ENCODE results near the gene SLC9A2. TPM values are rescaled to one million over a fixed set of nuclear protein-coding genes. Genes with fewer than 3 reads are reported as not detected.
A peak's percentile ranks its signal among the peaks of the same experiment; 100 is the strongest.

The SLC9A2 gene
- total and polyA plus RNA-seq, 2 of the 13 experiments (the other 11 are each of a cell fraction or from before 2014, with no cell fraction given), result 0.02 TPM; not detected in 1

DNA sequence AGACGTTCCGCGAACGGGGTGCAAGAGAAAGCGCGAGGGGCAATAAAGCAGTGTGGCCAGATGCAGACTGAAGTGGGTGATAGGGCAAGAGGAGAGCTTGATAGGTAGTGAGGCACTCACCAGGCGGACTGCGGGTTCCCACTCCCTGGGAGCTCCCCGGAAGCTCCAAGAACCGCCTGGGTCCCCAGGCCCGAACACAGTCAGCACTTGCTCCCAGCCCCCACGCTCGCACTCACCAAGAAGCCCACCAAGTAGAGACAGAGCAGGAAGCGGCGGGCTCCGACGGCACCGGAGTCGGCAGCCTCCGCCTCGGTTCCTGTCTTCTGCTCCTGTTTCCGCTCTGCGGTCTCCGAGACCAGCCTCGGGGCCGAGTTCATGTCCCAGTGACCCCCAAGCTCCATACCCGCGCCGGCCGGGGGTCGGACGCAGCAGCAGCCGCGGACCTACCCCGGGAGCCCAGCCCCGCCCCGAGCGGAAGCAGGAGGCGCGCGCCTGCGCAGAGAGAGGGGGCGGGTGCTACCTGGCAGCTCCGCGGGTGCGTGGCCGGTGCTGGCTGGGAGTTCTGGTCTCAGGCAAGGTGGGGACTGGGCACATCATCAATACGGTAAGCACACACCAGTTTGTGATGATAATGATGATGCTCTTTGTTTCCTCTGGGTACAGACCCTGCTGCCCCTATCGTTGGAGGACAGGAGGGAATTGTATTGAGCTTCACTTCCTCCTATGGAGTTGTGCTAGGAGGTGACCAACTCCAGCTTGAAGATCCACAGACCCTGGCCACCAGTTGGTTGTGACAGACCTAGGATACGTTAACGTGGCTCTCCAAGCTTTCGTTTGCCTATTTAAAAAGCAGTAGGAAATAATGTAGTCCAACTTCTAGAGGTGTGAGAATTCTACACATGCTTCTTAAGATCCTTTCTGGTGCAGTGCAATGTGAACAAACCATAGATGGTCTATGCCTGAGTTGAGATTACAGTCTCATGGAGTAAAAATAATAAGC lies 117.4 kb downstream of the SLC9A2 start (continued):
- TF ChIP-seq, protein P1, sequence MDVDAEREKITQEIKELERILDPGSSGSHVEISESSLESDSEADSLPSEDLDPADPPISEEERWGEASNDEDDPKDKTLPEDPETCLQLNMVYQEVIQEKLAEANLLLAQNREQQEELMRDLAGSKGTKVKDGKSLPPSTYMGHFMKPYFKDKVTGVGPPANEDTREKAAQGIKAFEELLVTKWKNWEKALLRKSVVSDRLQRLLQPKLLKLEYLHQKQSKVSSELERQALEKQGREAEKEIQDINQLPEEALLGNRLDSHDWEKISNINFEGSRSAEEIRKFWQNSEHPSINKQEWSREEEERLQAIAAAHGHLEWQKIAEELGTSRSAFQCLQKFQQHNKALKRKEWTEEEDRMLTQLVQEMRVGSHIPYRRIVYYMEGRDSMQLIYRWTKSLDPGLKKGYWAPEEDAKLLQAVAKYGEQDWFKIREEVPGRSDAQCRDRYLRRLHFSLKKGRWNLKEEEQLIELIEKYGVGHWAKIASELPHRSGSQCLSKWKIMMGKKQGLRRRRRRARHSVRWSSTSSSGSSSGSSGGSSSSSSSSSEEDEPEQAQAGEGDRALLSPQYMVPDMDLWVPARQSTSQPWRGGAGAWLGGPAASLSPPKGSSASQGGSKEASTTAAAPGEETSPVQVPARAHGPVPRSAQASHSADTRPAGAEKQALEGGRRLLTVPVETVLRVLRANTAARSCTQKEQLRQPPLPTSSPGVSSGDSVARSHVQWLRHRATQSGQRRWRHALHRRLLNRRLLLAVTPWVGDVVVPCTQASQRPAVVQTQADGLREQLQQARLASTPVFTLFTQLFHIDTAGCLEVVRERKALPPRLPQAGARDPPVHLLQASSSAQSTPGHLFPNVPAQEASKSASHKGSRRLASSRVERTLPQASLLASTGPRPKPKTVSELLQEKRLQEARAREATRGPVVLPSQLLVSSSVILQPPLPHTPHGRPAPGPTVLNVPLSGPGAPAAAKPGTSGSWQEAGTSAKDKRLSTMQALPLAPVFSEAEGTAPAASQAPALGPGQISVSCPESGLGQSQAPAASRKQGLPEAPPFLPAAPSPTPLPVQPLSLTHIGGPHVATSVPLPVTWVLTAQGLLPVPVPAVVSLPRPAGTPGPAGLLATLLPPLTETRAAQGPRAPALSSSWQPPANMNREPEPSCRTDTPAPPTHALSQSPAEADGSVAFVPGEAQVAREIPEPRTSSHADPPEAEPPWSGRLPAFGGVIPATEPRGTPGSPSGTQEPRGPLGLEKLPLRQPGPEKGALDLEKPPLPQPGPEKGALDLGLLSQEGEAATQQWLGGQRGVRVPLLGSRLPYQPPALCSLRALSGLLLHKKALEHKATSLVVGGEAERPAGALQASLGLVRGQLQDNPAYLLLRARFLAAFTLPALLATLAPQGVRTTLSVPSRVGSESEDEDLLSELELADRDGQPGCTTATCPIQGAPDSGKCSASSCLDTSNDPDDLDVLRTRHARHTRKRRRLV (CRISPR knock-in tag; IDR thresholded peaks at IDR 0.05), result 0 out of 2 replicates have a peak, but pooled peaks have one; percentile 38
- 0 out of 2 replicates have a peak, but pooled peaks have one; percentile 19 for TF ChIP-seq ZNF572 (CRISPR knock-in tag; IDR thresholded peaks at IDR 0.05)
- TF ChIP-seq ZSCAN25 (CRISPR knock-in tag; IDR thresholded peaks at IDR 0.05), result peak; percentile 68
- 0 out of 2 replicates have a peak, but pooled peaks have one; percentile 7 for TF ChIP-seq RERE (CRISPR knock-in tag; IDR thresholded peaks at IDR 0.05; ENCODE audit: low read depth)
- TF ChIP-seq KMT2B (CRISPR knock-in tag; IDR thresholded peaks at IDR 0.05), result peak; percentile 93; the same call in 1 of the 2 replicates
- TF ChIP-seq UBTF (CRISPR knock-in tag; IDR thresholded peaks at IDR 0.05), result peak; percentile 85
- TF ChIP-seq THRA (CRISPR knock-in tag; IDR thresholded peaks at IDR 0.05; ENCODE audit: borderline replicate concordance), result peak; percentile 50; the same call in 1 of the 2 replicates
- no peak for TF ChIP-seq ZNF577 (CRISPR knock-in tag; IDR thresholded peaks at IDR 0.05; ENCODE audit: borderline replicate concordance, low read depth)
- peak; percentile 62 for TF ChIP-seq GABPA (IDR thresholded peaks at IDR 0.05; ENCODE audit: low read depth, low read length)
- peak; percentile 80 for TF ChIP-seq GABPA (CRISPR knock-in tag; IDR thresholded peaks at IDR 0.05; ENCODE audit: low read depth)
- TF ChIP-seq MIER2 (CRISPR knock-in tag; IDR thresholded peaks at IDR 0.05), result peak; percentile 12; the same call in 1 of the 2 replicates
- peak; percentile 67; the same call in 1 of the 2 replicates for TF ChIP-seq PPARG (CRISPR knock-in tag; conservative IDR thresholded peaks at IDR 0.05)

Data from HepG2 (cell line).